HUES64 (cell line): ENCODE measurements around the gene C5orf46.

Source experiments
- H3K27ac ChIP-seq: 2 replicates; pipeline ENCODE4 v1.7.0; 2013; ENCODE audit warnings: low read depth, low read length, inconsistent platforms
- H3K27me3 ChIP-seq: 2 replicates; pipeline ENCODE4 v1.6.1; 2013; ENCODE audit warnings: mild to moderate bottlenecking, low read length; ENCODE audit not compliant: insufficient read depth
- H3K36me3 ChIP-seq: 2 replicates; pipeline ENCODE4 v1.6.1; 2013; ENCODE audit warnings: mild to moderate bottlenecking, low read length; ENCODE audit not compliant: insufficient read depth
- H3K4me1 ChIP-seq: 2 replicates; pipeline ENCODE4 v1.6.1; 2013; ENCODE audit warnings: mild to moderate bottlenecking, low read length, moderate library complexity; ENCODE audit not compliant: insufficient read depth
- H3K4me3 ChIP-seq: 2 replicates; pipeline ENCODE4 v1.5.1; 2013; ENCODE audit warnings: mild to moderate bottlenecking, low read length, moderate library complexity
- H3K9ac ChIP-seq: 2 replicates; pipeline ENCODE4 v1.6.1; 2013; ENCODE audit warnings: mild to moderate bottlenecking, low read depth, low read length
- H3K9me3 ChIP-seq: 2 replicates; pipeline ENCODE4 v1.6.1; 2013; ENCODE audit warnings: low read depth, low read length; ENCODE audit not compliant: insufficient read depth
- WGBS: fragments of 150-250, 120-280 bp; methylation state at CpG from one replicate; pipeline ENCODE4 v1.1.7; 2013; ENCODE audit warnings: missing lambda C conversion rate; 5-methylcytosine and 5-hydroxymethylcytosine counted together

The C5orf46 gene

DNA sequence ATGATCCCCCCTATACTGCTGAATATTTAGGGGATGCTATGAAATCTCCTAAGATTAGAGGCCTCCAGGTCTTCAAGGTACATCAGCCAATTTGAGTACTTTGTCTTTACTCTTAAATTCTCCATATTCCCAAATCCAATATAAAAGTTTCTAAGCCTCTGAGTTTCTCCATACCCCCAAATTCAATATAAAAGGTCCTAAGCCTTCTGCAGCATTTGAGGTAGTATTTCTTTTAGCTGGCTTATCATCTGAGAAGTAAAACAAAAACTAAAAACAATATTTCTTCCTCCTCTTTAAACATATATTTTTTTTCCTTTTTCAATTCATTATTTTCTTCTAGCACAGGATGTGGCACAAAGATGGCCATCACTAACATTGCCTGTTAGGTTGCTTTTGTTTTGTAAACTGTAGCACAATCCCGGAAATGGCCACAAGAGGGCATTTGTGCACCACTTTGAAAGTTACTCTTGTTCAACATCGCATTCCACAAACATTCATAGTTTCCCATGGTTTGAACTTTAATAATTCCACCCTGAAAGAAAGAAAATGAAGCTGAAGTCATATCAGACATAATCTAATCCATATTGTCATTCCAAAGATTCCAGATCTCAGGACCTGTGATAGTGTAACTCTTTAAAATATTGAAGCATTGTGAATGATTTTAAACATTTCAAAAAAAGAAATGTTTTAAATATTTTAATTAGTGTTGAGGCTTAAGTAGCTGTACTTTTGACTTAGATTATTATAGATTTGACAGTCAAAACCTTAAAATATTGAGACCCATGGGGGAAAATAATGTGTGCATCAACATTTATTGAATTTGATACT, 48.8 kb downstream of the C5orf46 start:
- WGBS, result 2% methylated on average over 2 of the region's 2 CpGs
- Histone ChIP-seq H3K27ac (peak overlapping the region; percentile 11; the same call in 1 of the 2 replicates), H3K9me3 (no peaks in the 10 kb centered on the region), H3K4me1 (peaks cover 55% of the 10 kb centered on the region), H3K27me3 (no peaks in the 10 kb centered on the region), H3K9ac (no peak overlapping the region), H3K36me3 (peaks cover 7% of the 10 kb centered on the region), H3K4me3 (no peak overlapping the region)

- Histone ChIP-seq H3K36me3 (0 out of 2 replicates have a peak, but pooled peaks cover 2% of the 10 kb centered on the region), H3K9ac (no peak overlapping the region), H3K27me3 (no peaks in the 10 kb centered on the region), H3K4me3 (no peak overlapping the region), H3K9me3 (no peaks in the 10 kb centered on the region), H3K4me1 (peaks cover 48% of the 10 kb centered on the region), H3K27ac (peak overlapping the region; percentile 5; the same call in 1 of the 2 replicates)
Measured at GRCh38 chr5:147856801-147857200, 49.5 kb downstream of the C5orf46 start.

DNA sequence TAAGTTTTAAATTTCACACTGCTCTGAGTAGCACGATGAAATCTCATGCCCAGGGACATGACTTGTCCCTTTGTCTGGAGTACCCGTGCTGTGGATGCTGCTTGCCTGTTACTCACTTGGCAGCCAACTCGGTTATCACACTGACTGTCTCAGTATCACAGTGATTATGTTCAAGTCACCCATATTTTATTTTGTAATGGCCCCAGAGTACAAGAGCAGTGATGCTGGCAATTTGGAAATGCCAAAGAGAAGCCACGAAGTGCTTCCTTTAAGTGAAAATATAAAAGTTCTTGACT, 50.6 kb downstream of the C5orf46 start:
- Histone ChIP-seq H3K9ac (no peak overlapping the region), H3K27ac (no peak overlapping the region), H3K4me1 (peaks cover 38% of the 10 kb centered on the region), H3K9me3 (no peaks in the 10 kb centered on the region), H3K27me3 (no peaks in the 10 kb centered on the region), H3K36me3 (0 out of 2 replicates have a peak, but pooled peaks cover 2% of the 10 kb centered on the region), H3K4me3 (no peak overlapping the region)
- WGBS, result 69% methylated on average over 4 of the region's 4 CpGs

DNA sequence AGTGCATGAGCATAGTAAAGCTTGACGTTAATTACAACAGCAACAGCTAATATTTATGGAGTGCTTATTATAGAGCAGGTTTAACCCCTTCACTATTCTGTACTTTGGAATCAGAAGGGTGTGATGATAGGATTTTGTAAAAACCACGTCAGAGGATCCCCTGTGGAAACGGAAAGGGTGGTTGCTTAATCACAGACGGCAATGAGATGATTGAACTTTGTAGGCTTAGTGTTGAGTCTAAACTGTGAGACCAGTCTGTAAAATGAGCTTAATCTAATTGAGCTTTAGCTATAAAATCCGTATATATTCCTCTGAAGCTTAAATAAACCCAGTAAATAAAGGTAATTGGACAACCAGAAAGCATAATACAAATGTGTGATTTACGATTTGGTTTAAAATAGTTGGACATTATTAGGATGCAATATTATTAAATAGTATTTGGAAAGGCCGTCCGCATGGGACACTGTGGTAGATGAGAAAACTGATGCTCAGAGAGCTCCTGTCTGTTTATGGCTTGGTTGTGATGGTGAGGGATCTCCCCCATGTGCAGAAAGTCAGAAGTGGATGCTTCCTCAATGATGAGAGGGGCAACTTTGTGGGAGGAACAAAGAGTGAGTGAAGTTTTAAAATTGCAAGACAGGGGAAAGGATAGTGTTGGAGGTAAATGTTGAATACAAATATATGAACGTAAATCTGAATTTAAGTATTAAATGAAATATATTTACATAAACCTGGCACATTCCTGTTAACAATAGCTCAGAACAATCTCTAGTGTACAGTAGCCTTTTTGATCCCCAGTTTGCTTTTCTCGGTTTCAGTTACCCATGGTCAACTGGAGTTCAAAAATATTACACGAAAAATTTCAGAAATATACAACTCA, 51.2 kb downstream of the C5orf46 start:
- Histone ChIP-seq H3K4me3 (no peak overlapping the region), H3K9ac (no peak overlapping the region), H3K4me1 (peaks cover 32% of the 10 kb centered on the region), H3K27me3 (no peaks in the 10 kb centered on the region), H3K27ac (no peak overlapping the region), H3K9me3 (no peaks in the 10 kb centered on the region), H3K36me3 (no peaks in the 10 kb centered on the region)
- WGBS, result 84% methylated on average over 9 of the region's 11 CpGs

- Histone ChIP-seq H3K27me3 (no peaks in the 10 kb centered on the region), H3K9ac (no peak overlapping the region), H3K36me3 (no peaks in the 10 kb centered on the region), H3K4me3 (no peak overlapping the region), H3K4me1 (peaks cover 24% of the 10 kb centered on the region), H3K27ac (no peak overlapping the region), H3K9me3 (no peaks in the 10 kb centered on the region)
- 72% methylated on average over 3 of the region's 3 CpGs for WGBS
Measured at GRCh38 chr5:147854331-147854730, 52.0 kb downstream of the C5orf46 start.

DNA sequence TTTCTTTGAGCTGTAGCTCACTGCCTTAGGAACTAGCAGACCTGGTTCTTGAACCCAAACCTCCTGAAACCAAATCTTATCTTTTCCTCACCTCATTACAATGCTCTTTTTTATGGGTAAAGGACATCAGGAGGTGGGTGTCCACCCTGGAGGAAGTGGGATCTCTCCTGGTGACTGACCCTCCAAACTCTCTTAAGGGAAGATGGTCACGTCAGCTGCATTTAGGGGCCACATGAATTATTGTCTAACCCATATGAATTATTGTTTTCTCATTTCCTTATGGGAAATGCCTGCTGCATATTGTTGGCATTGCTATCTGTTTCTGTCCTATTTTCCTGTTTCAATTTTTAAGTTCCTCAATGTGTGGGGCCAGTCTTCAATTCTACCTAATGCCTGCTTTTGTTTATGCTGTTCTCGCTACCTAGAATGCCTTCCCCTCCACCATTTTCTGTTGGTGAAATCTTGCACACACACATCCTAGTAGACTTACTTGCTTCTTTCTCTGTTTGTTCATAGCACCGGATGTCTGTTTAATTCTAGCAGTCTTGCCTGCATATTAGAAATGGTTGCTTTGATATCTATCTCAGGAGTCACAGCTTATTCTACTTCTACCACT, 52.9 kb downstream of the C5orf46 start:
- H3K27me3 ChIP-seq, result no peaks in the 10 kb centered on the region
- WGBS, result 89% methylated on average over 3 of the region's 3 CpGs
- no peaks in the 10 kb centered on the region for H3K36me3 ChIP-seq
- H3K4me1 ChIP-seq, result peaks cover 19% of the 10 kb centered on the region
- H3K27ac ChIP-seq, result no peak overlapping the region
- no peak overlapping the region for H3K9ac ChIP-seq
- no peak overlapping the region for H3K4me3 ChIP-seq
- no peaks in the 10 kb centered on the region for H3K9me3 ChIP-seq

DNA sequence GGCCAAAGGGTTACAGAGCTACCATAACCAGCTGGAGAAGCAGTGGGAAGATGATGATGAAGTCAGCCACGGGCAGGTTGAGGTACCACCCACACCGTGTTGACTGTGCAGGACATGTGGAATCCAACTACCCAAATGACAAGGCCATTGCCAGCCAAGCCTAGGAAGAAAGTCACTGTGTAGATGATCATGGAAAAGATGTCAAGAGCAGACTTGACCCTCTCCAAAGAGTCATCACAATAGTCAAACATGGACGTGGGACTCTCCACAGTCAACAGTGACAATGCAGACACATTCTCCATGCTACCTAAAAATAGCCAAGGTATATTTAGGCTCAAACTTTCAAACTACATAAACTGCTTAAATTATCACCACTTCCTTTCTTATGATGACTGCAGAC, 54.0 kb downstream of the C5orf46 start:
- H3K4me3 ChIP-seq, result no peak overlapping the region
- H3K9me3 ChIP-seq, result no peaks in the 10 kb centered on the region
- 95% methylated on average over 3 of the region's 3 CpGs for WGBS
- H3K27me3 ChIP-seq, result no peaks in the 10 kb centered on the region
- no peak overlapping the region for H3K9ac ChIP-seq
- H3K36me3 ChIP-seq, result no peaks in the 10 kb centered on the region
- no peak overlapping the region for H3K27ac ChIP-seq
- 0 out of 2 replicates have a peak, but pooled peaks cover 10% of the 10 kb centered on the region for H3K4me1 ChIP-seq

GRCh38 chr5:147851578-147851977, 54.8 kb downstream of the C5orf46 start:
- Histone ChIP-seq H3K27ac (no peak overlapping the region), H3K9ac (no peak overlapping the region), H3K9me3 (no peaks in the 10 kb centered on the region), H3K4me3 (no peak overlapping the region), H3K36me3 (no peaks in the 10 kb centered on the region), H3K4me1 (0 out of 2 replicates have a peak, but pooled peaks cover 4% of the 10 kb centered on the region), H3K27me3 (no peaks in the 10 kb centered on the region)
- 83% methylated on average over 3 of the region's 3 CpGs for WGBS

DNA sequence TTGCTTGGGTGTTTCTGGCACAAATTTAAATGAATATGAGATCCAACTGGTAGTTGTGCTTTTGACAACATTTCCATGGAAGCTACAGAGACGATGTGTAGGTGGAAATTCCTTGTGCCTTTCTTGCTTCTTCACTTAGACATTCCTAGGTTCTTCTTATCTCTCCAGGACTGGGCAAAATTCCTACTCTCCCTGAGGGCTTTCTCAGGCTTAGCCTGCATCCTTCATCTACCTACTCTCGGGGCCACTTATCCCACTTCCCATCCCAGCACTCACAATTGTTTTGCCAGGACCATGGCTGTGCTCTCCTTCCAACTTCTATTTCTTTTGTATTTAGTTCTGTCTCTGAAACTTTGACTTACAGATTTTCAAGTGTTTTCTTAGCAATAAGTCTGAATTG, 57.1 kb downstream of the C5orf46 start:
- Histone ChIP-seq H3K9ac (no peak overlapping the region), H3K27ac (no peak overlapping the region), H3K4me1 (0 out of 2 replicates have a peak, but pooled peaks cover under 1% of the 10 kb centered on the region), H3K4me3 (no peak overlapping the region), H3K36me3 (no peaks in the 10 kb centered on the region), H3K9me3 (no peaks in the 10 kb centered on the region), H3K27me3 (no peaks in the 10 kb centered on the region)
- 91% methylated on average over 2 of the region's 2 CpGs for WGBS

DNA sequence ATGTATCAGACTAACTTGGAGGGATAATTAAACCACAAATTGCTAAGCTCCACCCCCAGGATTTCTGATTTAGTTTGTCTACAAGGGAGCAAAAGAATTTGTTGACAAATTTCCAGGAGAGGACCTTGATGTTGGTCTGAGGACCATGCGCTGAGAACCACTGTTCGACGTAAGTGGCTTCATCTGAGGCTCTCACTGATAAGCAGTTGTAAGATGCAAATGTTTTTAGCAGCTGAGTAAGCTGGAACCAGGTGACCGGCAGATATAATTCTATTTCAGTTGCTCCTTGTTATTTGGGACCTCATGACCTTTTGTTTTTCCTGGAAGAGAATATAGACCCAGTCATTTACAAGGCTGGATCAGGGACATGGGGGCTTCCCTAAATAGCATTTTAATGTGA, 60.7 kb downstream of the C5orf46 start:
- Histone ChIP-seq H3K36me3 (no peaks in the 10 kb centered on the region), H3K4me1 (0 out of 2 replicates have a peak, but pooled peaks cover 3% of the 10 kb centered on the region), H3K9me3 (no peaks in the 10 kb centered on the region), H3K9ac (no peak overlapping the region), H3K4me3 (no peak overlapping the region), H3K27ac (no peak overlapping the region), H3K27me3 (no peaks in the 10 kb centered on the region)
- 91% methylated on average over 4 of the region's 4 CpGs for WGBS

DNA sequence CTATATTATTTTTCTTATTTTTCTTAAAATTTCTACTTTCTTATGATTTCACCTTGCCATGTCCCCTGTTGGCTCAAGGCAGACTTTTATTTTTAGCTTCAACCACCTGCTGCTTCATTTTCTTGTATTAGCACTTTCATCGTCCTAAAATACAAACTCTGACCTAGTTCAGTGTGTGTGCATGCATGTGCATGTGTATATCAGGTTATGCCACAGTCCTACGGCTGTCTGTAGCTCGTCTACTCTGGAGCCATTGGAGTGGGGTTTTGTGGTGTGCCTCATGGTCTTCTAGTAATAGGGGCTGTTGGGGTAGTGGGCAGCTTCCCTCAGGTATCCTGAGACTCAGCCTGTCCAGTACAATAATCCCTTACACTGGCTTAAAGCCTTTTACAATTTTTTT, 61.5 kb downstream of the C5orf46 start:
- WGBS, result 93% methylated on average over 3 of the region's 3 CpGs
- no peaks in the 10 kb centered on the region for H3K27me3 ChIP-seq
- 0 out of 2 replicates have a peak, but pooled peaks cover 3% of the 10 kb centered on the region for H3K4me1 ChIP-seq
- no peak overlapping the region for H3K4me3 ChIP-seq
- no peaks in the 10 kb centered on the region for H3K36me3 ChIP-seq
- no peaks in the 10 kb centered on the region for H3K9me3 ChIP-seq
- H3K9ac ChIP-seq, result no peak overlapping the region
- H3K27ac ChIP-seq, result no peak overlapping the region
